ENCODE results near the gene ATP8A1. TPM values are rescaled to one million over a fixed set of nuclear protein-coding genes. Genes with fewer than 3 reads are reported as not detected.

ATP8A1 gene
- total and polyA plus RNA-seq, 12 donors, result 14.4 to 58.3 (median 27.7) TPM

DNA sequence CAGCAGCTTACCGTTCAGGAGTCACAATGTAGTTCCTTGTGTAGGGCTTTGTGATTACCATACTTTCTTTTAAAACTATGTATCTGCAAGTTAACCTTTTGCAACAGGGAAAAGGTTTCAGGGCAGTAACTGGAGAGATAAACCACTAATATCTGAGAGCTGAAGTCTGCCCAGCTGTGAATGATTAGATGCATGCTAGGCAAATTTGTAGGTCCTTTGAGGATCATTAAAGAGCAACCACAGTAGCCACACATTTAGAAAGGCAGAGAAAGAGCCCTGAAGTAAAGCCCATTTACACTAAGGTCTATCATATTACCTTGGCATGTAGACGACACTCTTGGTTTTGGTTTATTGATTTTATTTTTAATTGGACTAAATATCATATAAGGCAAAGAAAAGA, 60.0 kb downstream of the ATP8A1 start:
- no peak for DNase-seq
- Histone ChIP-seq H3K9me3 (replicated peaks in 1 of 3) (no peaks in the 10 kb centered on the region), H3K27ac (no peak overlapping the region), H3K4me3 (no peak overlapping the region), H3K4me1 (replicated peaks in 1 of 2) (no peaks in the 10 kb centered on the region), H3K36me3 (replicated peaks in 1 of 2) (no peaks in the 10 kb centered on the region), H3K27me3 (no peaks in the 10 kb centered on the region)
- WGBS, 4 donors, result 83 to 89% (median 87%) methylated on average over 2 of the region's 2 CpGs
- no peak for TF ChIP-seq POLR2A (IDR thresholded peaks at IDR 0.05)
- TF ChIP-seq CTCF (IDR thresholded peaks at IDR 0.05), result no peak
- intact Hi-C loops (cut with DNase I), result no loop called here

GRCh38 chr4:42594888-42595287, 62.0 kb downstream of the ATP8A1 start:
- intact Hi-C loops (cut with DNase I), result no loop called here
- Histone ChIP-seq H3K27ac (no peak overlapping the region), H3K27me3 (no peaks in the 10 kb centered on the region), H3K4me1 (replicated peaks in 1 of 2) (no peaks in the 10 kb centered on the region), H3K36me3 (replicated peaks in 1 of 2) (no peaks in the 10 kb centered on the region), H3K9me3 (replicated peaks in 1 of 3) (no peaks in the 10 kb centered on the region), H3K4me3 (no peak overlapping the region)
- WGBS, 4 donors, result 71 to 93% (median 83%) methylated on average over 1 of the region's 1 CpG
- TF ChIP-seq POLR2A (IDR thresholded peaks at IDR 0.05), result no peak
- no peak for TF ChIP-seq CTCF (IDR thresholded peaks at IDR 0.05)
- no peak for DNase-seq

- intact Hi-C loops (cut with DNase I), result no loop called here
- 95 to 100% (median 97%) methylated on average over 2 of the region's 2 CpGs for WGBS, 4 donors
- H3K27me3 ChIP-seq, result no peaks in the 10 kb centered on the region
- no peaks in the 10 kb centered on the region for H3K9me3 ChIP-seq (replicated peaks in 1 of 3)
- H3K4me3 ChIP-seq, result no peak overlapping the region
- no peak overlapping the region for H3K27ac ChIP-seq
- DNase-seq, result no peak
- no peaks in the 10 kb centered on the region for H3K36me3 ChIP-seq (replicated peaks in 1 of 2)
- H3K4me1 ChIP-seq (replicated peaks in 1 of 2), result no peaks in the 10 kb centered on the region
- no peak for TF ChIP-seq CTCF (IDR thresholded peaks at IDR 0.05)
- TF ChIP-seq POLR2A (IDR thresholded peaks at IDR 0.05), result no peak
Measured at GRCh38 chr4:42588909-42589308, 68.0 kb downstream of the ATP8A1 start.

GRCh38 chr4:42586775-42587174, 70.1 kb downstream of the ATP8A1 start:
- no peak overlapping the region for H3K4me3 ChIP-seq
- no peaks in the 10 kb centered on the region for H3K9me3 ChIP-seq (replicated peaks in 1 of 3)
- no peaks in the 10 kb centered on the region for H3K27me3 ChIP-seq
- DNase-seq, result no peak
- no peaks in the 10 kb centered on the region for H3K4me1 ChIP-seq (replicated peaks in 1 of 2)
- intact Hi-C loops (cut with DNase I), result no loop called here
- H3K36me3 ChIP-seq (replicated peaks in 1 of 2), result no peaks in the 10 kb centered on the region
- no peak overlapping the region for H3K27ac ChIP-seq
- TF ChIP-seq POLR2A (IDR thresholded peaks at IDR 0.05) (no peak), CTCF (IDR thresholded peaks at IDR 0.05) (no peak)
- WGBS, 4 donors, result 89 to 97% (median 92%) methylated on average over 1 of the region's 1 CpG

Measured in adrenal gland (tissue), 12 donors.